ENCODE data around the gene CHIT1. TPM values are rescaled to one million over a fixed set of nuclear protein-coding genes. Genes with fewer than 3 reads are reported as not detected.

The CHIT1 gene
- total and polyA plus RNA-seq, 2 experiments from 2014 or later: 0.07 to 0.47 TPM

GRCh38 chr1:203202431-203203245, 26.8 kb downstream of the CHIT1 start:
- Mint-ChIP-seq H3K27ac (no peak overlapping the region), H3K4me3 (no peak overlapping the region), H3K9me3 (no peaks in the 10 kb centered on the region; the same call in 2 of the 3 replicates), H3K36me3 (ENCODE audit: low read depth) (no peaks in the 10 kb centered on the region), H3K27me3 (ENCODE audit: insufficient read depth, low read depth, poor library complexity) (no peaks in the 10 kb centered on the region), H3K4me1 (peaks cover 5% of the 10 kb centered on the region)
- Histone ChIP-seq H3F3A (replicated peaks; ENCODE audit: low read depth) (no peaks in the 10 kb centered on the region), H3K27ac (ENCODE audit: low read depth) (no peak overlapping the region), H3K79me2 (replicated peaks; ENCODE audit: insufficient read depth) (no peaks in the 10 kb centered on the region), H3K4me3 (no peak overlapping the region), H3K4me2 (no peak overlapping the region), H4K20me1 (replicated peaks; ENCODE audit: insufficient read depth) (no peaks in the 10 kb centered on the region), H3K4me1 (ENCODE audit: insufficient read depth) (no peaks in the 10 kb centered on the region), H3K9me2 (ENCODE audit: insufficient read depth) (0 out of 2 replicates have a peak, but pooled peaks cover 4% of the 10 kb centered on the region), H3K36me3 (ENCODE audit: insufficient read depth) (no peaks in the 10 kb centered on the region), H3K27me3 (ENCODE audit: insufficient read depth) (no peaks in the 10 kb centered on the region), H2AFZ (no peak overlapping the region)
- TF ChIP-seq ZNF331 (CRISPR knock-in tag; IDR thresholded peaks at IDR 0.05; ENCODE audit: low read depth): no peak
- TF ChIP-seq, protein P1, sequence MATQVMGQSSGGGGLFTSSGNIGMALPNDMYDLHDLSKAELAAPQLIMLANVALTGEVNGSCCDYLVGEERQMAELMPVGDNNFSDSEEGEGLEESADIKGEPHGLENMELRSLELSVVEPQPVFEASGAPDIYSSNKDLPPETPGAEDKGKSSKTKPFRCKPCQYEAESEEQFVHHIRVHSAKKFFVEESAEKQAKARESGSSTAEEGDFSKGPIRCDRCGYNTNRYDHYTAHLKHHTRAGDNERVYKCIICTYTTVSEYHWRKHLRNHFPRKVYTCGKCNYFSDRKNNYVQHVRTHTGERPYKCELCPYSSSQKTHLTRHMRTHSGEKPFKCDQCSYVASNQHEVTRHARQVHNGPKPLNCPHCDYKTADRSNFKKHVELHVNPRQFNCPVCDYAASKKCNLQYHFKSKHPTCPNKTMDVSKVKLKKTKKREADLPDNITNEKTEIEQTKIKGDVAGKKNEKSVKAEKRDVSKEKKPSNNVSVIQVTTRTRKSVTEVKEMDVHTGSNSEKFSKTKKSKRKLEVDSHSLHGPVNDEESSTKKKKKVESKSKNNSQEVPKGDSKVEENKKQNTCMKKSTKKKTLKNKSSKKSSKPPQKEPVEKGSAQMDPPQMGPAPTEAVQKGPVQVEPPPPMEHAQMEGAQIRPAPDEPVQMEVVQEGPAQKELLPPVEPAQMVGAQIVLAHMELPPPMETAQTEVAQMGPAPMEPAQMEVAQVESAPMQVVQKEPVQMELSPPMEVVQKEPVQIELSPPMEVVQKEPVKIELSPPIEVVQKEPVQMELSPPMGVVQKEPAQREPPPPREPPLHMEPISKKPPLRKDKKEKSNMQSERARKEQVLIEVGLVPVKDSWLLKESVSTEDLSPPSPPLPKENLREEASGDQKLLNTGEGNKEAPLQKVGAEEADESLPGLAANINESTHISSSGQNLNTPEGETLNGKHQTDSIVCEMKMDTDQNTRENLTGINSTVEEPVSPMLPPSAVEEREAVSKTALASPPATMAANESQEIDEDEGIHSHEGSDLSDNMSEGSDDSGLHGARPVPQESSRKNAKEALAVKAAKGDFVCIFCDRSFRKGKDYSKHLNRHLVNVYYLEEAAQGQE (IDR thresholded peaks at IDR 0.05; ENCODE audit: unreplicated experiment): no peak
- TF ChIP-seq EZH2 (IDR thresholded peaks at IDR 0.05; ENCODE audit: low read depth, unreplicated experiment): no peak
- TF ChIP-seq ETS1 (IDR thresholded peaks at IDR 0.05): no peak
- TF ChIP-seq CTCF (conservative IDR thresholded peaks at IDR 0.05; ENCODE audit: low read depth in 2 of 2): no peak
- no peak for TF ChIP-seq POLR2AphosphoS5 (IDR thresholded peaks at IDR 0.05; ENCODE audit: low read depth)
- ATAC-seq (no peak), DNase-seq (ENCODE audit: low spot score) (no peak)
